GM23248 (cell line): ENCODE measurements around the gene HHATL. TPM values are rescaled to one million over a fixed set of nuclear protein-coding genes. Genes with fewer than 3 reads are reported as not detected.

Source experiments
- DNase-seq: peaks from one replicate; pipeline ENCODE4 v3.0.0-alpha.2; 2015
- H2AFZ ChIP-seq: fragments of 200-600 bp; sonication (generic); 2 replicates; pipeline ENCODE4 v1.6.1; 2016; ENCODE audit warnings: antibody characterized with exemption
- H3F3A ChIP-seq: fragments of 200-600 bp; sonication (generic); 2 replicates; pipeline ENCODE4 v1.6.1; 2016; ENCODE audit warnings: mild to moderate bottlenecking, antibody characterized with exemption, mixed run types; ENCODE audit not compliant: insufficient read depth
- H3K27ac ChIP-seq: fragments of 200-600 bp; sonication (generic); 2 replicates; pipeline ENCODE4 v1.5.1; 2016; ENCODE audit warnings: mild to moderate bottlenecking
- H3K27me3 ChIP-seq: fragments of 200-600 bp; sonication (generic); replicated peaks from 2 replicates; pipeline ENCODE4 v1.6.1; 2016; ENCODE audit warnings: mild to moderate bottlenecking; ENCODE audit not compliant: insufficient read depth
- H3K36me3 ChIP-seq: fragments of 200-600 bp; sonication (generic); 2 replicates; pipeline ENCODE4 v1.6.1; 2016; ENCODE audit warnings: low read depth, mild to moderate bottlenecking
- H3K4me1 ChIP-seq: fragments of 200-600 bp; sonication (generic); 2 replicates; pipeline ENCODE4 v1.6.1; 2016; ENCODE audit warnings: mild to moderate bottlenecking; ENCODE audit not compliant: insufficient read depth
- H3K4me2 ChIP-seq: fragments of 200-600 bp; sonication (generic); one replicate; pipeline ENCODE4 v1.6.1; 2016; ENCODE audit warnings: mild to moderate bottlenecking; ENCODE audit not compliant: unreplicated experiment
- H3K4me3 ChIP-seq: fragments of 200-600 bp; sonication (generic); 2 replicates; pipeline ENCODE4 v1.5.1; 2016; ENCODE audit warnings: mild to moderate bottlenecking
- H3K79me2 ChIP-seq: fragments of 200-600 bp; sonication (generic); 2 replicates; pipeline ENCODE4 v1.6.1; 2016; ENCODE audit warnings: mild to moderate bottlenecking; ENCODE audit not compliant: insufficient read depth
- H3K9ac ChIP-seq: fragments of 200-600 bp; sonication (generic); 2 replicates; pipeline ENCODE4 v1.6.1; 2016; ENCODE audit warnings: mild to moderate bottlenecking
- H3K9me2 ChIP-seq: fragments of 200-600 bp; sonication (generic); 2 replicates; pipeline ENCODE4 v1.6.1; 2016; ENCODE audit warnings: mixed run types, mild to moderate bottlenecking, moderate library complexity; ENCODE audit not compliant: insufficient read depth
- H3K9me3 ChIP-seq: fragments of 200-600 bp; sonication (generic); one replicate; pipeline ENCODE4 v1.6.1; 2017; ENCODE audit warnings: low read depth
- H4K20me1 ChIP-seq: fragments of 200-600 bp; sonication (generic); 2 replicates; pipeline ENCODE4 v1.6.0; 2016; ENCODE audit not compliant: insufficient read depth
- EZH2 ChIP-seq: fragments of 200-600 bp; sonication (generic); IDR thresholded peaks from 2 replicates; pipeline ENCODE4 v1.6.1; 2018; ENCODE audit warnings: antibody characterized with exemption, mild to moderate bottlenecking; ENCODE audit not compliant: insufficient read depth, poor library complexity, severe bottlenecking
- EZH2phosphoT487 ChIP-seq: fragments of 200-600 bp; sonication (generic); IDR thresholded peaks from 2 replicates; pipeline ENCODE4 v1.6.1; 2018; ENCODE audit warnings: antibody characterized with exemption, moderate library complexity, mild to moderate bottlenecking, low read depth; ENCODE audit not compliant: insufficient read depth
- WGBS, 2 experiments: methylation state at CpG; one replicate each; pipeline ENCODE4 v1.1.6; 2015 to 2017; ENCODE audit warnings: low lambda C conversion rate in 2 of 2, low coverage in 1 of 2; ENCODE audit errors: missing lambda C conversion rate in 2 of 2; 5-methylcytosine and 5-hydroxymethylcytosine counted together
- in situ Hi-C: fragments of 300-500 bp; cut with MboI; formaldehyde crosslinking; loops from 2 replicates; pipeline ENCODE4 v1.15.0; 2020
- polyA plus RNA-seq: library from polyadenylated mRNA; unstranded; fragments of >200 nt; fragmentation: Nextera tagmentation; extraction: Ambion mirVana; gene quantifications from 2 replicates; pipeline ENCODE4 v1.2.1, GENCODE V29; 2016
- total RNA-seq: library from RNA; depleted of rRNA; stranded (reverse); fragments of >200 nt; shearing (Covaris generic); gene quantifications from 2 replicates; pipeline ENCODE4 v1.2.3, GENCODE V29; 2014

The HHATL gene
- total and polyA plus RNA-seq, 2 experiments from 2014 or later = not detected

DNA sequence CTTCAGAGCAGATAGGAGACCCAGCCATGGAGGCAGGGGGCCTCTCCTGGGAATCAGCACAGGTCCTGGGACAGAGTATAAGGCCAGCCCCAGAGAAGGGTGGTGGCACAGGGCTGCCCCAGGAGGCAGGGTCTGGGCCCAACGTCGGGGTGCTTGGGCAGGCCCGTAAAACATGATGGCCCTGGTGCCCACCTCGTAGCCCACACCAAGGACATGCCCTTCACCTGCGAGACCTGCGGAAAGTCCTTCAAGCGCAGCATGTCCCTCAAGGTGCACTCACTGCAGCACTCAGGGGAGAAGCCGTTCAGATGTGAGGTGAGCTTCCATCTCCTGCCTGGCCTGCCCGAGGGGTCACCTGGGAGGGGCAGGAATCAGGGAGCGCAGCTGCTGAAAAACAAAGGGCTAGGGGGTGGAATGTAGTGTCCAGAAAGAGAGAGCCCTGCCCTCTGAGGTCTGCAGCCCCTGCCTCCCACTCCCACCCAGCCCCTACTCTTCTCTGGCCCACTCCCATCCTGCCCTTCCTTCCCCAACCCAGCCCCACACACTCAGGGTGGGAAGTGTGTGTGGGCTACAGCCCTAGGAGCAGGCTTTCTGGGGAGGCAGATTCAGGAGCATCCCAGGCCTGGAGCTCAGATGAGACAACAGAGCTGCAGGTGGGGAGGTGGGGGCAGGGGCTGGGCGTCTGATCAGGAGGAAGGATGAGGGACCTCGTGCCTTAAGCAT is 39.6 kb downstream of the HHATL start:
- no peak overlapping the region for H3K4me3 ChIP-seq
- no peaks in the 10 kb centered on the region; the same call in 1 of the 2 replicates for H3K36me3 ChIP-seq
- H3K9ac ChIP-seq = no peak overlapping the region
- H2AFZ ChIP-seq = no peak overlapping the region
- 0 out of 2 replicates have a peak, but pooled peaks cover under 1% of the 10 kb centered on the region for H3K79me2 ChIP-seq
- no peaks in the 10 kb centered on the region for H3K9me2 ChIP-seq
- TF ChIP-seq EZH2phosphoT487 (no peak), EZH2 (no peak)
- H3K4me2 ChIP-seq = no peak overlapping the region
- H3K27ac ChIP-seq = no peak overlapping the region
- no peaks in the 10 kb centered on the region for H3K9me3 ChIP-seq
- in situ Hi-C loops = no loop called here
- peaks cover 8% of the 10 kb centered on the region; the same call in 1 of the 2 replicates for H3K4me1 ChIP-seq
- no peaks in the 10 kb centered on the region for H4K20me1 ChIP-seq
- H3K27me3 ChIP-seq = no peaks in the 10 kb centered on the region
- no peak for DNase-seq
- no peaks in the 10 kb centered on the region for H3F3A ChIP-seq
- 90 to 92% methylated on average over 11 to 12 of the region's 12 CpGs for WGBS, 2 experiments

DNA sequence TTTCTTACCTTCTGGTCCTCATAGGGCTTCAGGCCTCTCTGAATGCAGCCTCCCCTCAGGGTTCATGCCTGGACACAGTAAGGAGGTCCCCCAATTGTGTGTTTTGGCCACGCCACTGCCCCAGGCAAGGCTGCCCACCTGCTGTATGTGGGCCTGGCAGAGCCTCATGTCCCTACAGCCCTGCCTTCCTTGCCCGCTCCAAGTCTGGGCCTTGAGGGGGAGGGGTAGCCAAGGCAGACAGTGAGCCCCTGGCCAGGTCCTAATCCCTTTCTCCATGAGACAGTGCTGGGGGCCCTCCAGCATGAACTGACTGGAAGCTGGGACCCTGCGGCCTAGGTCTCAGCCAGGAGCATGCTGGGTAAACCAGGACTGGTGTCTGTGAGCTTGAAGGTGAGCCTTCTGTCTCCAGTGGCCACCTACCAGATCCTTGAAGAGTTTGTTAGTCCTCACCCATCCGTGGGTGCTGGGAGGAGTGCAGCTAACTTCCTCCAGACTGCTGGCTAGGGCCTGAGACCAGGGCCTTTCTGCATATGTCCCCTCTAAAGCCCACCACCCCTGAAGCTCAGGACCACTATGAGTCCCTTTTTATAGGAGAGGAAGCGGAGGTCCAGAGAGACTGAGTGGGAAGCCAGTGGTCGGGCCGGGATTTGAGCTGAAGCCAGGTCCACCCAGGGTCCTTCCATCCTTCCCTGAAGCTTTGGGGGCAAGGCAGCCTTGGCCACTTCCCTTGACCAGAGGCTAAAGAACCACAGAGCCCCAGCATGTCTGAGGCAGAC is 40.4 kb downstream of the HHATL start:
- H3F3A ChIP-seq = no peaks in the 10 kb centered on the region
- H3K27ac ChIP-seq = no peak overlapping the region
- H3K27me3 ChIP-seq = no peaks in the 10 kb centered on the region
- peaks cover 8% of the 10 kb centered on the region; the same call in 1 of the 2 replicates for H3K4me1 ChIP-seq
- H3K9me3 ChIP-seq = no peaks in the 10 kb centered on the region
- H3K36me3 ChIP-seq = no peaks in the 10 kb centered on the region; the same call in 1 of the 2 replicates
- H3K79me2 ChIP-seq = peaks cover 8% of the 10 kb centered on the region; the same call in 1 of the 2 replicates
- 70 to 76% methylated on average over 7 of the region's 7 CpGs for WGBS, 2 experiments
- H3K9ac ChIP-seq = no peak overlapping the region
- H2AFZ ChIP-seq = no peak overlapping the region
- no peak overlapping the region for H3K4me3 ChIP-seq
- no peak for DNase-seq
- TF ChIP-seq EZH2phosphoT487 (no peak), EZH2 (no peak)
- H3K4me2 ChIP-seq = no peak overlapping the region
- H3K9me2 ChIP-seq = no peaks in the 10 kb centered on the region
- in situ Hi-C loops = no loop called here
- no peaks in the 10 kb centered on the region for H4K20me1 ChIP-seq

DNA sequence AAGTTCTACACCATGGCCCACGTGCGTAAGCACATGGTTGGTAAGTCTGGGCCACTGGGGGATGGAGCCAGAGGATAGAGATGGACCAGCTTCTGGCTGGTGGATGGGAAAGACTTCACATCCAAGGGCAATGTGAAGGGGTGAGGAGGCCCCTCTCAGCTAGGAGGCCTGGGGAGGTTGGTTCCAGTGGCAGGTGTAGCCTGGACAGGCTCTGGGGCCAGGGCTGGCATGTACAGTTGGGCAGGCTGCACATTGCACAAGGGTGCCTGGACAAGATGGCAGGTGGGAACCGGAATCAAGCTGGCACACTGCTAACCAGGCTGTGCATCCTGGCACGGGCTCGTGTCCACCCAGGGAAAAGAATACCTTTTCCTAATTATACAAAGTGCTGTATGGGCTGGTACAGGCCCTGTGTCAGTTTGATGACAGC is 41.0 kb downstream of the HHATL start:
- Histone ChIP-seq H3K36me3 (no peaks in the 10 kb centered on the region; the same call in 1 of the 2 replicates), H3K9ac (no peak overlapping the region), H4K20me1 (no peaks in the 10 kb centered on the region), H3K27me3 (no peaks in the 10 kb centered on the region), H3K79me2 (peaks cover 14% of the 10 kb centered on the region), H3K9me2 (no peaks in the 10 kb centered on the region), H3K27ac (no peak overlapping the region), H2AFZ (no peak overlapping the region), H3K4me2 (no peak overlapping the region), H3F3A (no peaks in the 10 kb centered on the region), H3K9me3 (no peaks in the 10 kb centered on the region), H3K4me1 (peaks cover 8% of the 10 kb centered on the region; the same call in 1 of the 2 replicates), H3K4me3 (no peak overlapping the region)
- no peak for TF ChIP-seq EZH2phosphoT487
- no peak for TF ChIP-seq EZH2
- 97 to 99% methylated on average over 5 of the region's 5 CpGs for WGBS, 2 experiments
- in situ Hi-C loops = no loop called here
- DNase-seq = no peak

DNA sequence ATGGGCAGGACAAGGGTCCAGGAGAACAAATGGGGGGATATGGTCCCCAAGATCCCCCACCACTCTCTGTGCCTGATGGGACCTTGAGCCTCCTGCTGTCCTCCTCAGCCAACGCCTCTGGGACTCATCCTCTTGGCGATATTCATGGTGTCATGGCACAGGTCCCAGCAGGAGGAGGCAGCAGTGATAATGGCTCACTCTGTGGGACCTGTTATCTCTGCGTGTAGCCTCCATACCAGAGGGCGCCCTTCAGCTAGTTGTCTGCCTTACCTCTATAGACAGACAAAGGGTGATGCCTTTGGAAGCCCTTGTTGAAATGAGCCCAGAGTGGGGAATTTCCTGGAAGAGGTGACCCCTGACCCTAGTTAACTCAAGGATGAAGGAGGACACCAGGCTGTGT is 41.7 kb downstream of the HHATL start:
- Histone ChIP-seq H3K36me3 (no peaks in the 10 kb centered on the region; the same call in 1 of the 2 replicates), H2AFZ (no peak overlapping the region), H4K20me1 (no peaks in the 10 kb centered on the region), H3F3A (no peaks in the 10 kb centered on the region), H3K79me2 (peaks cover 21% of the 10 kb centered on the region), H3K4me3 (no peak overlapping the region), H3K9ac (no peak overlapping the region), H3K27ac (no peak overlapping the region), H3K4me1 (peaks cover 14% of the 10 kb centered on the region), H3K27me3 (no peaks in the 10 kb centered on the region), H3K9me3 (no peaks in the 10 kb centered on the region), H3K9me2 (no peaks in the 10 kb centered on the region), H3K4me2 (no peak overlapping the region)
- TF ChIP-seq EZH2 (no peak), EZH2phosphoT487 (no peak)
- no peak for DNase-seq
- in situ Hi-C loops = no loop called here
- WGBS, 2 experiments = 62 to 63% methylated on average over 4 of the region's 4 CpGs
